ENCODE results near the gene MPP1.
"Not testable (repeated sequence)": the region's sequence is repeated elsewhere in the genome, so short reads cannot be mapped to it uniquely, and the experiment has no call there.

The MPP1 gene

DNA sequence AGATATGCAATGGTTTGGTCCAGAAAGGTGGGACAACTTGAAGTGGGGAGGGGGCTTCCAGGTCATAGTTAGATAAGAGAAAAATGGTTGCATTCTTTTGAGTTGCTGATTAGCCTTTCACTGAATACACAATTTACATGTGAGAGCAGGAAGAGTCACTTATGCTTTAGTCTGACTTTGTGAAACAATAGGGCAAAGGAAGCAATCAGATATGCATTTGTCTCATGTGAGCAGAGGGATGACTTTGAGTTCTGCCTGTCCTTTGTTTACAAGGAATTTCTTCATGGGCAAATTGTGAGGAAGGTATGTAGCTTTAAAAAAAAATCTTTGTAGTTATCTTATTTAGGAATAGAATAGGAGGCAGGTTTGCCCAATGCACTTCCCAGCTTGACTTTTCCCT, 16.2 kb upstream of the MPP1 start:
- ChIA-PET POLR2A (ENCODE audit: low non-redundant PET) (no interaction called here), CTCF (no interaction called here)
- TF ChIP-seq CTCF (conservative IDR thresholded peaks at IDR 0.05; ENCODE audit: low read depth) = no peak

DNA sequence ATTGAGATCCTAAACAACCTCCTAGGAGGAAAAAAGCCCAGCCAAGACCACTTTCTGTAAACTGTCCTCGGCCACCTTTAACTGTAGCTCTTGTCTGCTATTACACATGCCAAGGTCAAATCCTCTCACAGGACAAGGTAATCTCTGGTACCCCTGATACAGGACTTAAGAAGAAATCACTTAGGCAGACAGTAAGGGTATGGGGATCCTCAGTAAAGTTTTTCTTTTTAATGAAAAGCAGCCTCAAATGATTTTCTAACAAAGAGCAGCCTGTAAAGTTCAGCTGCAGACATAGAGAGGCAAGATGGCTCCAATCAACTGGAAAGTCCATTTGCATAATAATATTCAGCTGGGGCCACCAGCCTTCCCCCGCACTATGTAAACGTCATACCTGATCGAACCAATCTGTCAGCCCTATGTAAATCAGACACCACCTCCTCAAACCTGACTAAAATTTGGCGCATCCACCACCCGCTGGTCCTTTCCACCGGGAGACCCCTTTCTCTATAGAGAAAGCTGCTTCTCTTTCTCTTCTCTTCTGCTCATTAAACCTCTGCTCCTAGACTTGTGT, 14.6 kb upstream of the MPP1 start:
- ChIA-PET POLR2A (ENCODE audit: low non-redundant PET) (no interaction called here), CTCF (no interaction called here)
- TF ChIP-seq CTCF (conservative IDR thresholded peaks at IDR 0.05; ENCODE audit: low read depth) = no peak
- no peak for DNase-seq (ENCODE audit: low spot score)
- no peak overlapping the region for H3K27ac ChIP-seq

More for the DNA sequence above, 16.2 kb upstream of the MPP1 start:
- DNase-seq (ENCODE audit: low spot score) = no peak
- no peak overlapping the region for H3K27ac ChIP-seq

GRCh38 chrX:154818916-154819770, 13.9 kb upstream of the MPP1 start:
- CTCF ChIA-PET = interaction anchor here (0.5 to 0.6 kb wide), 2 partner anchors 238 to 445 kb away, joined by 3 to 4 read pairs; no protein-coding TSS in a partner anchor
- no peak overlapping the region for H3K27ac ChIP-seq
- POLR2A ChIA-PET (ENCODE audit: low non-redundant PET) = no interaction called here
- no peak for TF ChIP-seq CTCF (conservative IDR thresholded peaks at IDR 0.05; ENCODE audit: low read depth)
- no peak for DNase-seq (ENCODE audit: low spot score)

DNA sequence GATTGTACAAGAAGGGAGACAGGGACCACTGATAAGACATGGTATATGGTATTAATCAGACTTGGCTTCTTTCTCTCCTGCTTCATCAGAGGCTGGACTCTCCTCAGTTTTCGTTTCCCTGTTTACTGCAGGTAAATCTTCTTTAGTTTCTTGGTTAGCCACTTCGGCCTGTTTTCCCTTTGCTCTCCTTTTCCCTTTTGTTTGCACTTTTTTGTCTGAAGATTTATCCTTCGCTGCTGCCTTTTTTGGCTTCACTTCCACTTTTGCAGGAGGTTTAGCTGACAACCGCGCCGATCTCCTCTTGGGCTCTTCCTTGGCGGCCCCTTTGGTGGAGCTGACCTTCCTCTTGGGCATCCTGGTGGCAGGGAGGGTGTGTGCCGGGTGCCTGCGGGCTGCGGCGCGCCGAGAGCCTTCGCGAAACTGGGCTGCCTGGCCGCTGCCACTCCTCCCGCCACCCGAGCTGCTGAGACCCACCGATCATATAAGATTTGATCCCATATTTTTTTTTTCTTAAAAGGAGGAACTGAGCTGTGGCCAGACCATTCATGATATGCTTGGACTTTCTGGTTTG, 11.8 kb upstream of the MPP1 start:
- DNase-seq (ENCODE audit: low spot score); H3K27ac ChIP-seq; CTCF ChIA-PET: not testable (repeated sequence)
- POLR2A ChIA-PET (ENCODE audit: low non-redundant PET) = interaction anchor here (0.7 kb wide), 1 partner anchor 11 kb away, joined by 5 read pairs; no protein-coding TSS in a partner anchor

- CTCF ChIA-PET; H3K27ac ChIP-seq; DNase-seq (ENCODE audit: low spot score); POLR2A ChIA-PET (ENCODE audit: low non-redundant PET): not testable (repeated sequence)
These were observed 11.1 kb upstream of the MPP1 start for GRCh38 chrX:154816326-154816898.

DNA sequence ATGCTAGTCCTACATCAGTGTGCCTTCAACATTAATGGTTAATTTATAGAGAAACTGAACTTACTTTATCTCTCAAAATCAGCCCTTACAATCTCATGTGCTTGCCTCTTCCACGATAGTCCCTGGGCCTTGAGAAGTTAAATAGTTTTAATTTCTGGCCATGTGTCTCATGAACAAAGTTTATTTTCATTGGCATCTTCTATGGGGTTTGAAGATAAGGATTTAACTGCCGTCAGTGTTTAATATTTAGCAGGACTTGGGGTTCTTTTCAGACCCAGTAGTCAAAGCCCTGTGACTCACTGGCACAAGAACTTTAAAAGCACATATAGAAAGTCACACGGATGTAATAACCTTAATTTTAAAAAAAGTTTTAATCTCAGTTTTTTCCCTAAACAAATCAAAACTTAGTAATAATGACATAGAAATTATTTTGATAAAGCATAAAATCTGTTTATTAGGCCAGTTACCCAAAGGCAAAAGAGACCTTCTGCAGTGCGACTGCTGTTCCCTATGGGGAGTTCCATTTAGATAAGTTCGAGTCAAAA, 10.1 kb upstream of the MPP1 start:
- no peak for DNase-seq (ENCODE audit: low spot score)
- ChIA-PET CTCF (no interaction called here), POLR2A (ENCODE audit: low non-redundant PET) (no interaction called here)
- no peak for TF ChIP-seq CTCF (conservative IDR thresholded peaks at IDR 0.05; ENCODE audit: low read depth)
- no peak overlapping the region for H3K27ac ChIP-seq

DNA sequence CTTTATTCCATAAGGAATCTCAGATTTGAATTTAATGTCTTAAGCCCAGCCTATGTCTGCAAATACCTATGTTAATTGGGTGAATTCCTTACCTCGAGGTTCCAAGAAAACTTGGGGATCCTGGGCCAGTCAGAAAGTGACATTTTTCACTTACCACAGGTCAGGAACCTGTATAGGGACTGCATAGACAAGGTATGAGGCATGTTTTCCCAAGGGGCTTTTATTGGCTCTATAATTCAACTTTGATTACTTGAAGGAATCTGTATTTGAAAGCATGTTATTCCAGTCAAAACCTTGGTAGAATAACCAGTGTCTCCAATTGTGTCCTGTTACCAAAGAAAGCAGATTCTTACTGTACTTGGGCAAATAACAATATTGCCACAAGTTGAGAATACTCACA, 8.5 kb upstream of the MPP1 start:
- H3K27ac ChIP-seq = no peak overlapping the region
- TF ChIP-seq CTCF (conservative IDR thresholded peaks at IDR 0.05; ENCODE audit: low read depth) = no peak
- ChIA-PET CTCF (no interaction called here), POLR2A (ENCODE audit: low non-redundant PET) (no interaction called here)
- DNase-seq (ENCODE audit: low spot score) = no peak
